Measurements from ENCODE around the gene KCNJ1.

DNA sequence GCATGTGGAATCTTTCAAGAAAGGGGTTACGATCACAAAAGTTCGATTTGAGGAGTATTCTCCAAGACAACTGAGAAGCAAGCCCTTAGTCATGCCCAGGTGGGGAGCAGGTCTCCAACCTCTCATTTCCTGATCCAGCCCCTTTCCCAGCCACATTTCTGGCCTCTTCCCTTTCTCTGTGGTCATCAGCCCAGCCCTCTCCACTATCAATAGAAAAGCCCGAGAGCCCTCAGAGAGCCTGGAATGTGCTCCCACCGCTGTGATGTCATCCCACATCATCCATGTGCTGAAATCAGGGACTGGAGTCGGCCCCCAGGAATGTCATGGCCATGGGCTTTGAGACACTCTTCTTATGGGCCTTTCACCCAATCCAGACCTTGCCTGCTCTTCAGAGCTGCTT, 62.6 kb downstream of the KCNJ1 start:
- TF ChIP-seq, protein P1, sequence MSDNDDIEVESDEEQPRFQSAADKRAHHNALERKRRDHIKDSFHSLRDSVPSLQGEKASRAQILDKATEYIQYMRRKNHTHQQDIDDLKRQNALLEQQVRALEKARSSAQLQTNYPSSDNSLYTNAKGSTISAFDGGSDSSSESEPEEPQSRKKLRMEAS (IDR thresholded peaks at IDR 0.05; ENCODE audit: low read depth, low read length), result no peak
- TF ChIP-seq, protein P2, sequence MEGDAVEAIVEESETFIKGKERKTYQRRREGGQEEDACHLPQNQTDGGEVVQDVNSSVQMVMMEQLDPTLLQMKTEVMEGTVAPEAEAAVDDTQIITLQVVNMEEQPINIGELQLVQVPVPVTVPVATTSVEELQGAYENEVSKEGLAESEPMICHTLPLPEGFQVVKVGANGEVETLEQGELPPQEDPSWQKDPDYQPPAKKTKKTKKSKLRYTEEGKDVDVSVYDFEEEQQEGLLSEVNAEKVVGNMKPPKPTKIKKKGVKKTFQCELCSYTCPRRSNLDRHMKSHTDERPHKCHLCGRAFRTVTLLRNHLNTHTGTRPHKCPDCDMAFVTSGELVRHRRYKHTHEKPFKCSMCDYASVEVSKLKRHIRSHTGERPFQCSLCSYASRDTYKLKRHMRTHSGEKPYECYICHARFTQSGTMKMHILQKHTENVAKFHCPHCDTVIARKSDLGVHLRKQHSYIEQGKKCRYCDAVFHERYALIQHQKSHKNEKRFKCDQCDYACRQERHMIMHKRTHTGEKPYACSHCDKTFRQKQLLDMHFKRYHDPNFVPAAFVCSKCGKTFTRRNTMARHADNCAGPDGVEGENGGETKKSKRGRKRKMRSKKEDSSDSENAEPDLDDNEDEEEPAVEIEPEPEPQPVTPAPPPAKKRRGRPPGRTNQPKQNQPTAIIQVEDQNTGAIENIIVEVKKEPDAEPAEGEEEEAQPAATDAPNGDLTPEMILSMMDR (IDR thresholded peaks at IDR 0.05; ENCODE audit: low read depth, low read length), result no peak
